ENCODE measurements around the gene POLH.

Gene POLH

DNA sequence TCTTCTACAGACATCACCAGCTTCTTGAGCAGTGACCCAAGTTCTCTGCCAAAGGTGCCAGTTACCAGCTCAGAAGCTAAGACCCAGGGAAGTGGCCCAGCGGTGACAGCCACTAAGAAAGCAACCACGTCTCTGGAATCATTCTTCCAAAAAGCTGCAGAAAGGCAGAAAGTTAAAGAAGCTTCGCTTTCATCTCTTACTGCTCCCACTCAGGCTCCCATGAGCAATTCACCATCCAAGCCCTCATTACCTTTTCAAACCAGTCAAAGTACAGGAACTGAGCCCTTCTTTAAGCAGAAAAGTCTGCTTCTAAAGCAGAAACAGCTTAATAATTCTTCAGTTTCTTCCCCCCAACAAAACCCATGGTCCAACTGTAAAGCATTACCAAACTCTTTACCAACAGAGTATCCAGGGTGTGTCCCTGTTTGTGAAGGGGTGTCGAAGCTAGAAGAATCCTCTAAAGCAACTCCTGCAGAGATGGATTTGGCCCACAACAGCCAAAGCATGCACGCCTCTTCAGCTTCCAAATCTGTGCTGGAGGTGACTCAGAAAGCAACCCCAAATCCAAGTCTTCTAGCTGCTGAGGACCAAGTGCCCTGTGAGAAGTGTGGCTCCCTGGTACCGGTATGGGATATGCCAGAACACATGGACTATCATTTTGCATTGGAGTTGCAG is 37.9 kb downstream of the POLH start:
- TF ChIP-seq, protein P1, sequence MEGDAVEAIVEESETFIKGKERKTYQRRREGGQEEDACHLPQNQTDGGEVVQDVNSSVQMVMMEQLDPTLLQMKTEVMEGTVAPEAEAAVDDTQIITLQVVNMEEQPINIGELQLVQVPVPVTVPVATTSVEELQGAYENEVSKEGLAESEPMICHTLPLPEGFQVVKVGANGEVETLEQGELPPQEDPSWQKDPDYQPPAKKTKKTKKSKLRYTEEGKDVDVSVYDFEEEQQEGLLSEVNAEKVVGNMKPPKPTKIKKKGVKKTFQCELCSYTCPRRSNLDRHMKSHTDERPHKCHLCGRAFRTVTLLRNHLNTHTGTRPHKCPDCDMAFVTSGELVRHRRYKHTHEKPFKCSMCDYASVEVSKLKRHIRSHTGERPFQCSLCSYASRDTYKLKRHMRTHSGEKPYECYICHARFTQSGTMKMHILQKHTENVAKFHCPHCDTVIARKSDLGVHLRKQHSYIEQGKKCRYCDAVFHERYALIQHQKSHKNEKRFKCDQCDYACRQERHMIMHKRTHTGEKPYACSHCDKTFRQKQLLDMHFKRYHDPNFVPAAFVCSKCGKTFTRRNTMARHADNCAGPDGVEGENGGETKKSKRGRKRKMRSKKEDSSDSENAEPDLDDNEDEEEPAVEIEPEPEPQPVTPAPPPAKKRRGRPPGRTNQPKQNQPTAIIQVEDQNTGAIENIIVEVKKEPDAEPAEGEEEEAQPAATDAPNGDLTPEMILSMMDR (IDR thresholded peaks at IDR 0.05; ENCODE audit: low read depth, low read length) = no peak
- in situ Hi-C loops (cut with HindIII; ENCODE audit: low sequenced_read_pairs) = no loop called here
- DNase-seq (ENCODE audit: low read depth, low spot score) = no peak
- H3K4me3 ChIP-seq (ENCODE audit: low read depth, low read length) = no peak overlapping the region

DNA sequence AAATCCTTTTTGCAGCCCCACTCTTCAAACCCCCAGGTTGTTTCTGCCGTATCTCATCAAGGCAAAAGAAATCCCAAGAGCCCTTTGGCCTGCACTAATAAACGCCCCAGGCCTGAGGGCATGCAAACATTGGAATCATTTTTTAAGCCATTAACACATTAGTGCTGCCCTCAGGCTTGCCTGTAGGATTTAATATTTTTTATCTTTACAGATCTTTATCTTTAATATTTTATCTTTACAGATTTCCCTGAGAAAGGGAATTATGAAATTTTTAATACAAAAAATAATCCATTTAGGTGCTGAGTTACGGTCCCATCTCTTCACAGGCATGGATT is 38.4 kb downstream of the POLH start:
- in situ Hi-C loops (cut with HindIII; ENCODE audit: low sequenced_read_pairs) = no loop called here
- TF ChIP-seq, protein P1 (IDR thresholded peaks at IDR 0.05; ENCODE audit: low read depth, low read length) = no peak
- no peak overlapping the region for H3K4me3 ChIP-seq (ENCODE audit: low read depth, low read length)
- DNase-seq (ENCODE audit: low read depth, low spot score) = no peak

DNA sequence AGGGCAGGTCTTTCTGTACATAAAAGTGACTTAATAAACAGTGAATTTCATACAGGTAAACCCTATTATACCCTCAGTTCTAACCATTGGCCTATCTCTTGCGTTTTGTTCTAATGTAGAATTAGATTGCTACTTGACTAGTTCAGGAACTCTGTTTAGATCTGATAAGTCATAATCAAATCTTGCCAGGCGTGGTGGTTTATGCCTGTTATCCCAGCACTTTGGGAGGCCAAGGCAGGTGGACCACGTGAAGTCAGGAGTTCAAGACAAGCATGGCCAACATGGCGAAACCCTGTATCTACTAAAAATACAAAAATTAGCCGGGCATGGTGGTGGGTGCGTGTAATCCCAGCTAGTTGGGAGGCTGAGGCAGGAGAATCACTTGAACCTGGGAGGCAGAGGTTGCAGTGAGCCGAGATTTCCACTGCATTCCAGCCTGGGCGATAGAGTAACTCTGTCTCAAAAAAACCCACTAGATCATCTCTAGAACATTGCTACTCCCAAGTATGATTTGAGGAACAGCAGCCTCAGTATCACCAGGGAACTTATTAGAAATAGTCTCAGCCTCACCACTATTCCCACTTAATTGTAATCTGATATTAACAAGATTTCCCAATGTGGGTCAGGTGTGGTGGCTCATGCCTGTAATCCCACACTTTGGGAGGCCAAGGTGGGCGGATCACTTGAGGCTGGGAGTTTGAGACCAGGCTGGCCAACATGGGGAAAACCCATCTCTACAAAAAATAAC is 40.9 kb downstream of the POLH start:
- in situ Hi-C loops (cut with HindIII; ENCODE audit: low sequenced_read_pairs) = no loop called here
- no peak overlapping the region for H3K4me3 ChIP-seq (ENCODE audit: low read depth, low read length)
- DNase-seq (ENCODE audit: low read depth, low spot score) = no peak
- TF ChIP-seq, protein P1 (IDR thresholded peaks at IDR 0.05; ENCODE audit: low read depth, low read length) = no peak

DNA sequence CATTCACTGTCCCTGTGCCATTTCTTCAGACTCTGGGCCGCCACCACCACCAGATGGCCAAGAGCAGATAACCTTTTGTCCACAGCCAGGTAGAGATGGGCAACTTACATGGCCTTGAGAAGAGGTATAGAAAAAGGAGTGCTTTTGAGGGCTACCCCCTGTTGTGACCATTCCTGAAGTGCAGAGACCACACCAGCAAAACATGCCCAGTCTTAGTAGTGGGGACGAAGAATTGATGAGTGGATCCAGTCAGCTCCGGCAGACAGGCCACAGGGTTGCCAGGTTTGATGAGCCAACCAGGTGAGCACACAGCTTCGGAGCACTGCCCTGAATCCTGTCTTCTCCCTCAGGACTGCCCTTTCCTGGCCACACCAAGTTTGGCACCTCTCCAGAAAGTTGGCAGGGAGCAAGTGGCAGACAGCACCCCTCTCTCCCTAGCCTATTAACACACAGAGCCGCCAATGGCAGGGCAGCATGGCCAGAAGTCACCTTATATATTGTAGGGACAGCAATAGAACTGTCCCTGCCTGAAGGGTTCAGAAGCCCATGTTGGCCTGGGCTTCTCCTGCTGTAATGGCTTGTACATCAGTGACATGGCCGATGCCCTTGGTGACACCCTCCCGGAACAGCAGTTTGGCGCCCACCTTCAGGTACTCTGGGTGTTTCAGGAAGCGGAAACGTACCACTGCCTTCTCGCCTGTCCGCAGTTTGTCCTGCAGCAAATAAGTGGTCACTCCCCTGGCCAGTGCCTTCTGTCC is 45.3 kb downstream of the POLH start:
- TF ChIP-seq, protein P1 (IDR thresholded peaks at IDR 0.05; ENCODE audit: low read depth, low read length) = no peak
- in situ Hi-C loops (cut with HindIII; ENCODE audit: low sequenced_read_pairs) = no loop called here
- H3K4me3 ChIP-seq (ENCODE audit: low read depth, low read length) = no peak overlapping the region
- DNase-seq (ENCODE audit: low read depth, low spot score) = no peak

DNA sequence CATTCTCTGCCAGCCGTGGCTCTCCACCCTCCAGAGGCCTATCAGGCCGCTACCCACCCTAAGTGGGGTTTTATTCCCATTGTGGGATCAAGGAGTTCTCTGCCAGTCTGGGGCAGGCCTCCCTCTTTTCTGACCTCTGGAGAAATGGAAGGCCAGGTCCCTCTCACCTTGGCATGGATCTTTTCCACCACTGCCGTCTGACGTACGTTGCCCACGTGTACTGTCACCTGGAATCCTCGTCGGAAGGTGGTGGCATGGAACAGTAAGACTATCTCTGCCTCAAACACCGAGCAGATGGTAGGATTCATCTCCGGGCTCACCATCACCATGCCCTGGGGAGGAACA is 45.8 kb downstream of the POLH start:
- DNase-seq (ENCODE audit: low read depth, low spot score) = no peak
- no peak overlapping the region for H3K4me3 ChIP-seq (ENCODE audit: low read depth, low read length)
- TF ChIP-seq, protein P1 (IDR thresholded peaks at IDR 0.05; ENCODE audit: low read depth, low read length) = no peak
- in situ Hi-C loops (cut with HindIII; ENCODE audit: low sequenced_read_pairs) = no loop called here

DNA sequence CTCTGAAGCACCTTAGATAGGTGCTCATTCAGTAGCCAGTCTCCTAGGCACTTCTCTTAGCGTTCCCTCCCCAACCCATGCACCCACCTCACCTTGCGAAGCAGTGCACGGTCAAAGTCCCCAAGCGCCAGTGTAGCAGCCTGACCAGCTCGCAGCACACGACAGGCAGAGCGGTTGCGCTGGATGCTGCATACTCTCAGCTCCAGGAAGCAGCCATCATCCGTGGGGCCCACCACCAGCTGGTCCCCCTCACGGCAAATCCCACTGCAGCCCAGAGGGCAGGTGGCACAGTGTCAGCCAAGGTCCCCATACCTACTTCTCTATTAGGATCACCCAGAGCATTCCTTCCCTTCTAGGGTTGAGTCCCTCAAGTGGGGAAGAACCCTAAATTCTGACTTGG is 46.6 kb downstream of the POLH start:
- in situ Hi-C loops (cut with HindIII; ENCODE audit: low sequenced_read_pairs) = no loop called here
- DNase-seq (ENCODE audit: low read depth, low spot score) = no peak
- H3K4me3 ChIP-seq (ENCODE audit: low read depth, low read length) = no peak overlapping the region
- TF ChIP-seq, protein P1 (IDR thresholded peaks at IDR 0.05; ENCODE audit: low read depth, low read length) = no peak
